KOPT-K1 (cell line): ENCODE results near the gene CDHR3.

ENCODE experiments used
- H3K27ac ChIP-seq: fragments of 200-600 bp; sonication (generic); 2 replicates; pipeline ENCODE4 v1.5.1; 2016; ENCODE audit warnings: antibody characterized with exemption, mild to moderate bottlenecking, low read depth, low read length; ENCODE audit not compliant: poor library complexity, severe bottlenecking
- H3K36me3 ChIP-seq: fragments of 200-600 bp; sonication (generic); 2 replicates; pipeline ENCODE4 v1.5.1; 2017; ENCODE audit warnings: antibody characterized with exemption, mild to moderate bottlenecking, low read length, moderate library complexity; ENCODE audit not compliant: insufficient read depth
- H3K9me3 ChIP-seq: fragments of 200-600 bp; sonication (generic); 2 replicates; pipeline ENCODE4 v1.5.1; 2017; ENCODE audit warnings: antibody characterized with exemption, low read length, mild to moderate bottlenecking; ENCODE audit not compliant: insufficient read depth, poor library complexity, severe bottlenecking

Gene CDHR3

DNA sequence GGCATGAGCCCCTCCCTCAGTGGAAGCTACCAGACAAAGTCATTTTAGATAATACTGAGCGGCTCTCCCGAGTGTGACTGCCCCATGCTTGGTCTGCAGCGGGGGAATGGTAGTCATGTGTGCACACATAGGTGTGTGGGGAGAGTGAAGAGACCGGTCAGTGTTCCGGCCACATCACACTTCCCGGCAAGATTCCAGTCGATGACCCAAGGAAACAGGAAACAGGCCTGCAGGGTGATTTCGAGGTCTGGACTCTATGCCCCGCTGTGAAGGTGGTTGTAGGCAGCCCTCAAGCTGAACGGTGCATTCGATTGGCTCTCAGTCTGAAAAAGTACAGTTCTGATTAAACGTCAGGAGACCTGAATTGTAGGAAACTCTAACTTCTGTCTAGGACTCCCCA, 75.9 kb downstream of the CDHR3 start:
- no peak overlapping the region for H3K27ac ChIP-seq
- H3K36me3 ChIP-seq: no peaks in the 10 kb centered on the region
- peaks cover 4% of the 10 kb centered on the region for H3K9me3 ChIP-seq

DNA sequence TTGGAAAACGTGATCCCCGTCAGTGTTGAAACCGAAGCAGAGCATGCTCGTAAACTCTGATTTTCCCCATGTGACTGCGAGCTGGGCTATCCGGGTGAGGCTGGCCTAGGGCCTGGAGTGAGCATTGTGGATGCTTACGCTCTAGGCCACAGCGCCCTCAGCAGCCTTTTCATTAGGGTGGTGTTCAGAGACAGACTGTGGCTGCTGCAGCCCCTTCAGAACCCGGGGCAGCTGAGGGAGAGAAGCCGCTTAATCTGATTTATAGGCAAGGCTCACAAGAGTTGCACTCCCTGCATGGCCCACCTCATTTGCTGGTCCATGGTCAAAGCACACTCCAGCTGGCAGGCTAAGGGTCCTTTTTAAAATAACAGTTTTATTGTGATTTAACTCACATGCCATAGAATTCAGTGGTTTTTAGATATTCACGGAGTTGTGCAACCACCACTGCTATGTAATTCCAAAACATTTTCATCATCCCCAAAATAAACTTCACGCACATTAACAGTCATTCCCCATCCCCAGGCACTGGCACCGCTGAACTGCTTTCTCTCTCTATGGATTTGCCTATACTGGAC, 76.5 kb downstream of the CDHR3 start:
- Histone ChIP-seq H3K36me3 (no peaks in the 10 kb centered on the region), H3K9me3 (no peaks in the 10 kb centered on the region), H3K27ac (no peak overlapping the region)

DNA sequence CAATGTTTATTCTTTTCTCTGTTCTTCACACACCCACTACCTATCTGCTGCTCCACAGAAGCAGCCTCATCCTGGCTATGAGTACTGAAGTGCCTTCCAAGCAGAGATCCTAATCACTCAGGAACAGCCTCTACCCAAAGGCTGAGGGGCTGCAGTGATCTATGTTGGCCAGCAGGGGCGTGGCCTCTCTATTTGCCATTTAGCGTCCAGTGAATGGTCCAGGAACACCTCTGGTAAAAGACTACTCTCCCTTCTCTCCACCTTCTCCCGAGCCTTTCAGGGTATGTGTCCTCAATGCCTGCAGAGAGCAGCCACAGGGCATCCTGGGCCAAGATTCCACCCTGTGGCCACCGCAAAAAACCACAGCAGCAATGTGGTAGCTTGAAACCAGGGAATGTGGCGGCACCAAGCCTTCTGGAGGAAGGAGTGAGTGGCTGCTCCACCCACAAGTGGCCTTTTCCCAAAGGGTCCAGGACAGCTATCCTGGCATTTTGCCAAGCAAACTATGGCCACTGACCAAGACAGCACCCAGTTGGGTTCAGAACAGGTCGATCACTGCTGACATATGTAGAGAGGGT, 78.2 kb downstream of the CDHR3 start:
- Histone ChIP-seq H3K36me3 (no peaks in the 10 kb centered on the region), H3K9me3 (no peaks in the 10 kb centered on the region), H3K27ac (no peak overlapping the region)

DNA sequence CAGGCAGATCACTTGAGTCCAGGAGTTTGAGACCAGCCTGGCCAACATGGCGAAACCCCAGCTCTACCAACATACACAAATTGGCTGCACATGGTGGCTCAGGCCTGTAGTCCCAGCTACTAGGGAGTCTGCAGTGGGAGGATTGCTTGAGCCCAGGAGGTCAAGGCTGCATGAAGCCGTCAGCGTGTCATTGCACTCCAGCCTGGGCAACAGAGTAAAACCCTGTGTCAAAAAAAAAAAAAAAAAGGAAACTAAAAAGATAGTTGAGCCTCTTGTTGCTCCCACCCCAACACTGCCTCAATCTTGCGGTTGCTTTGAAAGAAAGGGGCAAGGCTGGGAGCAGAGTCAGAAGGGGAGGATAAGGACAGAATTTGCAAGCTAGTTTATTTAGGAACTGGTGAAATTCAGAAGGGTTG, 79.1 kb downstream of the CDHR3 start:
- Histone ChIP-seq H3K36me3 (no peaks in the 10 kb centered on the region), H3K9me3 (no peaks in the 10 kb centered on the region), H3K27ac (no peak overlapping the region)

DNA sequence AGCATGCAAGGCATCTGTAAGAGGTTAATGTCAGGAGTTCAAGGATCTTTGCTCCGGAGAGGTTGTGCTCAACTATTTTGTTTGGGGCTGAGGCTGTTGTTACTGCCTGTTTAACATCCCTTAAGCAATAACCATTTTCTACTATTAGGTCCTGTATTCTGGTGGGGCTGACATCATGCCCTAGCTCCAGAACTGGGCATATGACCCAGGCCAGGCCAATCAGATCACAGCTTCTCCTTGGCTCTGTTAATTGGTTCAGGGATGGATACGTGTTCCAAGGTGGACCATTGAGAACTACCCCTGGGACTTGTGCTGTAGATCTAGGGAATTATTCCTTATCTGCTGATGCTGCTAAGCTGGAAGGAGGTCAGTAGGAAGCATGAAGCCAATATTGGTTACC, 82.1 kb downstream of the CDHR3 start:
- Histone ChIP-seq H3K27ac (no peak overlapping the region), H3K9me3 (no peaks in the 10 kb centered on the region), H3K36me3 (no peaks in the 10 kb centered on the region)

DNA sequence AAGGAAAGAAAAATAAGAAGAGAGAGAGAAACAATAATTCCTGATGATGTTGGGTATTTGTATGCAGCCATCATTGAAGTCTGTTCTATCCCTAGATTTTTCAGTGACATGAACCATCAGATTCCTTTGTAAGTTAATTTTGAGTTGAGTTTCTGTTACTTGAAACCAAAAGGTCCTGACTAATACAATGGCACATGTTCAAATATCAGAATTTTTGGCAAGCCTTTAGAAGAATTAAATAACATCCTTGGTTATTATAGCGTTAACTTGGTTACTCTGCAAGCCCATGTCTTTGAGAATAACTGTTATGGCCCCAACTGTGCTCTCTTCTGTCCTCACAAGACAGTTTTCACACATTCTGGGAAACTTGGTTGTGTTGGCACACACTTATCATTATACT, 82.5 kb downstream of the CDHR3 start:
- Histone ChIP-seq H3K9me3 (no peaks in the 10 kb centered on the region), H3K27ac (no peak overlapping the region), H3K36me3 (no peaks in the 10 kb centered on the region)

DNA sequence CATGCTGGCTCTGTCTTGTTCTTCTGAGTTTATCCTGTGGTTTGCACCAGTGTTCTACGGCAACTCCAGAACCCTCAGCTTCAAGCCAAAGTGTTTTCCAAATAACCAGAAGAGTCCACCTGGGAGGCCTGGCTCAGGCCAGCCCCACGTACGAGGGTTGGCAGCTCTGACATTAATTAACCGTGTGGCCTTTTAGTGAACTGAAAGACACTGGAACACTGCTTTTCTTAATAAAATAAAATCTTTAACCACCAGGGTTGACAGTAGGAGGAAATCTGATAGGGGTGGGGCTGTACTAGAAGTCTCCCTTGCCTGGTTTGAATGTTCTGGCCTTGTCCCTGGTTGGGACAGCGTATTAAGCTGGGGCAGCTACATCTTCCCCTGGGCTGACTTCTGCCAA, 84.1 kb downstream of the CDHR3 start:
- Histone ChIP-seq H3K27ac (no peak overlapping the region), H3K9me3 (peaks cover 6% of the 10 kb centered on the region), H3K36me3 (no peaks in the 10 kb centered on the region)

DNA sequence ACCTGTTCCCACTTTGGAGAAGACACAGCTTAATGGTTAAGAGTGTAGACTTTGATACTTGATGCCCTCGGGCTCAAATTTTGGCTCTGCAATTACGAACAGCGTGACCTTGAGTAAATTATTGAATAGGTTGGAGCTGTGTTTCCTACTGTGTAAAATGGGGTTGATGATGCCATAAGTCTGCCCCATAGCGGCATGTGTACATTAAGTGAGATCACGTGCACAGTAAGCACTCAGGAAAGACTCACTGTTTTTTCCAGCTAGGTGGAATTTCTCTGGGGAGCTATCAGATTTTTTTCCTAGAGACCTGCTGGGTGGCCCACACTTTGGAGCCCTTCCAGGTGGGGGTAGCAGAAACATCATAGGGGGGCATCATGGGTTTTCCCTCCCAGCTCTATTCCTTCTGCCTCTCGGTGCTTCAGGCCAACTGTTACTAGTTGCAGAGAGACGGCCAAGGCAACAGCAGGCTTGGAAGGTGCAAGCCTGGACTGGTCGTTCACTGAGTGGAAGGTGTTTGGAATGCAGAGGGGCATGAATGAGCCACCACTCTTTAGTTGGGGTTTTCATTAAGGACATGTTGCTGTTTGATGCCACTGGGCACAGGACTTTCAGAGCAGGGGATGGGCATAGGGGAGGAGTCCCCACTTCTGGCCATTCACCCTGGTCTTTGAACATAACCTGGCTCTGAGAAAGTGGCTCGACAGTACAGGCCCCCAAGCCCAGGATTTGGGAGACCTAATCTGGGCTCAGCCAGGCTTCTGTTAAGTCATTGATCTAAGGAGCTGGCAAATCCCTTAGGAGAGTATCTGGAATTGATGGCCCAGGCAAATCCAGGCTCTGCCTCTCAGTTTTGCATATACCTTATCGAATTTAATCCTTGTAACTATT, 85.0 kb downstream of the CDHR3 start:
- H3K36me3 ChIP-seq: no peaks in the 10 kb centered on the region
- peaks cover 6% of the 10 kb centered on the region for H3K9me3 ChIP-seq
- no peak overlapping the region for H3K27ac ChIP-seq

DNA sequence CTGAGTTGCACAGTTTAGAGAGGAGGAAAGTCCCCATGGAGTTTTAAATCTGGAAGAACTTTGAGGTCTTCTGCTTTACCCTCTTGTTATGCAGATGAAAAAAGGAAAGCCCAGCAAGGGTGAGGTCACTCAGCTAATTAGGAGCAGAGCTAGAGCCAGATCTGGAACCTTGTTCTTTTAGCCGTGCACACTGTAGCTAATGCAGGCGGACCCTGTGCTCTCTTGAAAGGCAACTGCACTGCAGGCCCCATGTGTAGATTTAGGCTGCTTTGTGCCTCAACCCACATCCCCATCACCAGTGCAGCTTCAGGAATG, 85.6 kb downstream of the CDHR3 start:
- Histone ChIP-seq H3K36me3 (no peaks in the 10 kb centered on the region), H3K27ac (no peak overlapping the region), H3K9me3 (peaks cover 6% of the 10 kb centered on the region)

DNA sequence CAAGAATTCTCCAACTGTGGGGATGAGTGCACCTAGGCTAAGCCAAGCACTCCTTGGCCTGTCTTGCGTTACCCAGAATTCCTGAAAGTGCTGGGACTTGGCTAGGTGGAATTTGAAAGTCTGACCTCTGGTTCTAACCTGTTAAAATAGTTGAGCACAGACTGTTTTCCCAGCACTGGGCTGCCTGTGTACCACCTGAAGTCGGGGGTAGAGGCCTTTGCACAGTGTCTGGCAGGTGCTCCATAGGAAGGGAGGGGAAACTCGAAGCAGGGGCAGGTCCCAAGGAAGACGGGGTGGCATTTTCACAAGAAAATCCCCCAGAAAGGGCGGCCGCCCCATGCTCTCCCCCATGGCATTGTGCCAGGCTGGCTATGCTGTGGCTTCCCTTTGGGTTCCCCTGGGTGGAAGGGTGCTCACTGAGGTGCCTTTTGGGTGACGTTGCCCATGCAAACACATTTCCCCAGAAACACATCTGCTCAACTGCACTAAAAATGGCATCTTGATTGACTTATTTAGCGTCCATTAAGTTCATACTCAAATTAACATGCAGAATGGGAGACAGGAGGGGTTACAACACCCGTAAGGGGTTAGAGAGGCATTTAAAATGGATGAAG, 86.2 kb downstream of the CDHR3 start:
- H3K27ac ChIP-seq: no peak overlapping the region

DNA sequence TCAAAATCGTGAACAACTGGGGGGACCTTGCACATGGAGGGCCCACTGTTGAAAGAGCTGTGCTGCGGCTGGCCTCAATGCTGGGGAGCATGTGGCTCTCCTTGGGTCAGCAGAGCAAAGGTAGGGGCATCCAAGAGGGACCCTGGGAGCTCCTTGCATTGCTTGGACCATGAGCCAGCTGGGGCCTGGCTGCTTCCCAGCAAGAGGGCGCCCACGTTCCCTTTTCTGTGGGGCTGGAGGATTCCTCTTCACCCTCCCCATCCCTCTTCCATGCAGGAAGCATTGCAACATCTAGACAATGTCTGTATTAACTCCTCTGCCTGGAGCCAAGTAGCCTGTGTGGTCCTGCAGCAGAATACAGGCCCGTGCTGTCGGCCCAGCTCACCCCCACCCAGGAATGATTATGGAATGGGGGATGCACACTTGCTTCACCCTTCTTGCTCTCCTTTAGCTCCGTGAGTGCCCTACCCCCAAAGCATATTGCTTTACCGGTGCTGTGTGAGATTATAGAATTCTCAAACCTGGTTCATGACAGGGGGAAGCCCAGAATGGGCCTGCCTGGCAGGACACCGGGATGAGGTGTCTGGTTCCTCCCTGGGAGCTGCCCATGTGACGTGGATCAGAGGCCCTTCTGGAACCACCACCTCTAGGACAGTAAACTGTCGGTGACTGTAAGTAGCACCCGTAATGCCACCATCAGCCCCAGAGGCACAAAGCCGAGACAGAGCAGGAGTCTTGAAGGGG, 87.1 kb downstream of the CDHR3 start:
- Histone ChIP-seq H3K9me3 (peaks cover 6% of the 10 kb centered on the region), H3K36me3 (no peaks in the 10 kb centered on the region), H3K27ac (no peak overlapping the region)

More for the DNA sequence above, 86.2 kb downstream of the CDHR3 start:
- Histone ChIP-seq H3K36me3 (no peaks in the 10 kb centered on the region), H3K9me3 (peaks cover 6% of the 10 kb centered on the region)

DNA sequence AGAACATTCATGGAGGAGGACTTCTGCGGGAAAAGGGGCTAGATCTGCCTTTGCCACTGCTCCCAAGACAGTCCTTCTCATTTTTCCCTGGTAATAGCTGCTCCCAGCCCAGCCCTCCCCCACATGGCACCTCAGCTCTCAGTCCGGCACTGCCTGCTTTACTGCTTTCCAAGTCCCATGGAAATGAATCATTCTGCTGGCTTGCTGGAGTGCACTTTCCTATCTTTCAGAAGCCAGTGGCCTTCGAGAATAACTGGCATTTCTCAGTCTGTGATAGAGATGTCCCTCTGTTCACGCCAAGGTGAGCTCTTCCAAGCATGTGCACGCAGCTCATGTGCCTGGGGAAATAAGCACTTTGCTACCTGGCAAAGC, 87.7 kb downstream of the CDHR3 start:
- Histone ChIP-seq H3K9me3 (peaks cover 6% of the 10 kb centered on the region), H3K36me3 (no peaks in the 10 kb centered on the region), H3K27ac (no peak overlapping the region)

DNA sequence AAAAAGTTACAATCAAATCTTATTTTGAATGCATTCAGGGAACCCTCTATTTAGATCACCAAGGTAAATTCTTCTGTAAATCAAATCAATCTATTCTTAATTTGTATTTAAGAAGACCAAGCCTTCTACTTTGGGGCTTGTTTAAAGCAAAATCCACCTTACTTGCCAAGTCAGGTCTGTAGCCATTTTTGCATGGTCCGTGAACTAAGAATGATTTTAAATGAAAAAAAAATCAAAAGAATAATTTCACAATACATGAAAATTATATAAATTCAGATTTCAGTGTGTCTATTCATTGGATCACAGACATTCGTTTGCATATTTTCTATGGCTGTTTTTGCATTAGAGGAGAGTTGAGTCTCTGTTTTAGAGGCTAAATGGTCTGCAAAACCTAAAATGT, 89.6 kb downstream of the CDHR3 start:
- peaks cover 6% of the 10 kb centered on the region for H3K9me3 ChIP-seq
- H3K36me3 ChIP-seq: no peaks in the 10 kb centered on the region
- H3K27ac ChIP-seq: no peak overlapping the region

DNA sequence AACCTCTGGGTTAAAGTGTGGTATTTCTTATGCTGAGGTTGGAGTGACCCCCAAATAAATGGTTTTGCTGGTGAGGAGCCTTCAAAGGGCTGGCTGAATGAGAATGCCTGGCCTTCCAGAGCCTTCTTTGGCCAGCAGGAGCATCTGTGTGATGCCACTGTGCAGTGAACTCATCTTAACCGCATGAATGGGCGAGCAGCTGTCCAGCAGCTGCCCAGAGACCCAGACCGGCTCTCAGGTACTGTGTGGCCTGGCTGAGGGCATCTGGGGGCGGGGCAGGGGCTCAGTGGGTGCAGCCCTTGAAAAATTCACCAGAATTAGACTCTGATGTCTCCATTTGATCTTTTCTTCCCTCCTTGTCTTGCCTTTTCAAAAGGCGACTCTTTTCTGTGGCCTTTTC, 90.0 kb downstream of the CDHR3 start:
- Histone ChIP-seq H3K9me3 (peaks cover 6% of the 10 kb centered on the region), H3K36me3 (no peaks in the 10 kb centered on the region), H3K27ac (no peak overlapping the region)
